Measurements from ENCODE around the gene ADRA2B. TPM values are rescaled to one million over a fixed set of nuclear protein-coding genes. Genes with fewer than 3 reads are reported as not detected.

The ADRA2B gene
- total and polyA plus RNA-seq, 12 donors = 0.95 to 12.9 (median 3.3) TPM

DNA sequence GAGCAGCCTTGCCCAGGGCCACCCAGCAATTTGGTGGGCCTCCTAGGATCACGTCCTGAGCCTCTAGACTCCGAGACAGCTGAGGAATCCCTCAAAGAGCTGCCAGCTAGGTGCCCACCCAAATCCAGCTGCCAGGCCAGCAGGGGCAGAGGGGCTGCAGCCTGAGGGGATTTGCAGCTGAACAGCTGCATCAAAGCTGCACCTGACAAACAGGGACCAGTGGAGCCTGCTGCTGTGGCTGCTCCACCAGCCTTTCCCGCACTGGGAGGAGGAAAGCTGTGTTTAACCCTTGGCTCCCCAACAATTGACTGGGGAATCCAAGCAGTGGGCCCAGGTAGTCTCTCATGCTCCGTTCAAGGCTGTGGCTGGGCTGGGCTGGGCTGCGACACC, 8.2 kb downstream of the ADRA2B start:
- no peaks in the 10 kb centered on the region for H3K36me3 ChIP-seq (replicated peaks in 1 of 2)
- H3K4me3 ChIP-seq = no peak overlapping the region
- intact Hi-C loops (cut with DNase I) = no loop called here
- no peaks in the 10 kb centered on the region for H3K4me1 ChIP-seq (replicated peaks in 1 of 2)
- peak overlapping the region in 2 of 5 donors; percentile 54 to 78 for H3K27ac ChIP-seq
- no peaks in the 10 kb centered on the region for H3K27me3 ChIP-seq
- WGBS, 4 donors = 31 to 50% (median 41%) methylated on average over 2 to 5 of the region's 5 CpGs; no CpG with 5 or more reads in 1 of the 4 donors
- peak in 1 of 7 donors; percentile 1 for DNase-seq
- no peak for TF ChIP-seq POLR2A (IDR thresholded peaks at IDR 0.05)
- TF ChIP-seq, protein P1, sequence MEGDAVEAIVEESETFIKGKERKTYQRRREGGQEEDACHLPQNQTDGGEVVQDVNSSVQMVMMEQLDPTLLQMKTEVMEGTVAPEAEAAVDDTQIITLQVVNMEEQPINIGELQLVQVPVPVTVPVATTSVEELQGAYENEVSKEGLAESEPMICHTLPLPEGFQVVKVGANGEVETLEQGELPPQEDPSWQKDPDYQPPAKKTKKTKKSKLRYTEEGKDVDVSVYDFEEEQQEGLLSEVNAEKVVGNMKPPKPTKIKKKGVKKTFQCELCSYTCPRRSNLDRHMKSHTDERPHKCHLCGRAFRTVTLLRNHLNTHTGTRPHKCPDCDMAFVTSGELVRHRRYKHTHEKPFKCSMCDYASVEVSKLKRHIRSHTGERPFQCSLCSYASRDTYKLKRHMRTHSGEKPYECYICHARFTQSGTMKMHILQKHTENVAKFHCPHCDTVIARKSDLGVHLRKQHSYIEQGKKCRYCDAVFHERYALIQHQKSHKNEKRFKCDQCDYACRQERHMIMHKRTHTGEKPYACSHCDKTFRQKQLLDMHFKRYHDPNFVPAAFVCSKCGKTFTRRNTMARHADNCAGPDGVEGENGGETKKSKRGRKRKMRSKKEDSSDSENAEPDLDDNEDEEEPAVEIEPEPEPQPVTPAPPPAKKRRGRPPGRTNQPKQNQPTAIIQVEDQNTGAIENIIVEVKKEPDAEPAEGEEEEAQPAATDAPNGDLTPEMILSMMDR (IDR thresholded peaks at IDR 0.05) = no peak
- peaks cover 0 to 2% (median 0%) of the 10 kb centered on the region in 3 donors for H3K9me3 ChIP-seq (replicated peaks in 1 of 3)

DNA sequence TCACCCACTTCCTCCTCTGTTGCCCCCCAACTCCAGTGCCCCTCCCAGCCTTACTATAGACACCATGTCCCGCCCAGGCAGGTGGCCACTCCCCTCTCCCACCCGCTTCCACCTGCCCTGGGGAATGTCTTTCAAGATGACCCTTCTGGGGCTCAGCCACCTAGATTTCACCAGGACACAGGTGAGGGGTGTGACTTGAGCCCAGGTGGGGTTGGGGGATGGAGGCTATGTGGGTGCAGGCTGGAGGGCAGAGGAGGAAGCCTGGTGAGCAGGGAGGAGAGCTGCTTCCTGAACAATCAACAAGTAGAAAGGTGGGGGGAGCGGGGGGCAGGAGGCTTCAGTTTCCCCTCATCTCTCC, 8.7 kb downstream of the ADRA2B start:
- Histone ChIP-seq H3K27ac (peak overlapping the region in 1 of 5 donors; percentile 17), H3K27me3 (no peaks in the 10 kb centered on the region), H3K4me3 (no peak overlapping the region), H3K9me3 (replicated peaks in 1 of 3) (peaks cover 0 to 2% (median 0%) of the 10 kb centered on the region in 3 donors), H3K4me1 (replicated peaks in 1 of 2) (no peaks in the 10 kb centered on the region), H3K36me3 (replicated peaks in 1 of 2) (no peaks in the 10 kb centered on the region)
- TF ChIP-seq POLR2A (IDR thresholded peaks at IDR 0.05) = no peak
- TF ChIP-seq, protein P1 (IDR thresholded peaks at IDR 0.05) = no peak
- intact Hi-C loops (cut with DNase I) = no loop called here
- peak in 1 of 7 donors; percentile 7 for DNase-seq
- WGBS, 4 donors = 77 to 88% (median 86%) methylated on average over 3 of the region's 3 CpGs

DNA sequence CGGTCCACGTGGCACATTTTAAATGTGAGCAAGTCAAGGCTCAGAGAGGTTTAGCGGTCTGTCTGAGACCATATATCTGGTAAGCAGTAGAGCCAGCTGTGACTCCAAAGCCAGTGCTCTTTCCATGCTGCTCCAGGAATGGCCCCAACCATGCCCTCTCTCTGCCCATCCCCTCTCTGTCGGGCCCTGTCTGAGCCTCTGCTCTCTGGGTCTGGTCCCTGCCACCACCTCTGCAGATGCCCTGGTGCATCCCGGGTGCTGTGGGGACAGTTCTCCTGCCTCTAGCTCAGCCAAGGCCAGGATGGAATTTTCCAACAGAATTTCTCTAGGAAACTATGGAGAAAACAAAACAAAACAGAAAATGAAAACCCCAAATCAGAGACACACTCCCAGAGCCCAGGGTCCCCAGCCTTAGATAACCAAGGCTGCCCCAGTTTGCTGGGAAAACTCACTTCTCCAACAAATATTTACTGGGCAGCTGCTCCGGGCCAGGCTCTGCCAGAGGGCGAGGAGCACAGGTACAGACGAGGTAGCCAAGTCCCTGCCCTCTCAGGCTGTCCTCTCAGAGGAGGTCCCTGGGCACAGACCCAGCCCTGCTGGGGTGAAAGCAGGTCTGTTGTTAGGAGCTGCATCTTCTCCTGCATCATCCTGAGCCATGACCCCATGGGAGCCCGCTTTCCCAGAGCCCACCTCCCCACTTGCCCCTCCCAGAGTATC, 9.2 kb downstream of the ADRA2B start:
- H3K9me3 ChIP-seq (replicated peaks in 1 of 3) = peaks cover 0 to 2% (median 0%) of the 10 kb centered on the region in 3 donors
- 71 to 81% (median 75%) methylated on average over 6 to 9 of the region's 9 CpGs for WGBS, 4 donors
- intact Hi-C loops (cut with DNase I) = no loop called here
- H3K4me3 ChIP-seq = no peak overlapping the region
- H3K36me3 ChIP-seq (replicated peaks in 1 of 2) = no peaks in the 10 kb centered on the region
- H3K27ac ChIP-seq = peak overlapping the region in 1 of 5 donors; percentile 17
- TF ChIP-seq, protein P1 (IDR thresholded peaks at IDR 0.05) = no peak
- no peak for TF ChIP-seq POLR2A (IDR thresholded peaks at IDR 0.05)
- peak in 1 of 7 donors; percentile 3 for DNase-seq
- H3K4me1 ChIP-seq (replicated peaks in 1 of 2) = no peaks in the 10 kb centered on the region
- no peaks in the 10 kb centered on the region for H3K27me3 ChIP-seq

DNA sequence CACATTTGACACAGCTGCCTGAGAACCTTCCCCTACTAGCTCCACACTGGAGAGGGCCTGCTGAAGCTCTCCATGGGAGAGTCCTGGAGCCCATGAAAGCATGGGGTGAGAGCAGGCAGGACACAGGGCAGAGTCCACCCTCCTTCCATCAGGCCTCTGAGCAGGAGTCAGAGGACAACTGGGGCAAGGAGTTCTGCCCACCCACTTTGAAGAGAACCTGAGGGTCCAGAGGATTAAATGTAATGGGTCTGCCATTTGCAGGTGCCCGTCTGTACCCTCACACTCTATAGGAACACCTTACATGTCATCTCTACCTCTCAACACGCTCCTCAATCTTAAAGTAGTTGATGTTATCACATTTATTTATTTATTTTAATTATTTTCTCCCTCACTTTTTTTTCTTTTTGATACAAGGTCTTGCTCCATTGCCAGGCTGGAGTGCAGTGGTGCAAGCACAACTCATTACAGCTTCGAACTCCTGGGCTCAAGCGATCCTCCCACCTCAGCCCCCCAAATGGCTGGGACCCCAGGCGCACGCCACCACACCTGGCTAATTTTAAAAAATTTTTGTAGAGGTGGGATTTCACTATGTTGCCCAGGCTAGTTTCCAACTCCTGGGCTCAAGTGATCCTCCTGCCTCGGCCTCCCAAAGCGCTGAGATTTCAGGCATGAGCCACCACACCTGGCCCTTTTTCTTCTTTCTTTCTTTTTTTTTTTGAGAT, 10.2 kb downstream of the ADRA2B start:
- TF ChIP-seq, protein P1 (IDR thresholded peaks at IDR 0.05) = no peak
- no peak for TF ChIP-seq POLR2A (IDR thresholded peaks at IDR 0.05)
- Histone ChIP-seq H3K36me3 (replicated peaks in 1 of 2) (no peaks in the 10 kb centered on the region), H3K4me1 (replicated peaks in 1 of 2) (no peaks in the 10 kb centered on the region), H3K4me3 (no peak overlapping the region), H3K27me3 (no peaks in the 10 kb centered on the region), H3K9me3 (replicated peaks in 1 of 3) (peaks cover 0 to 2% (median 0%) of the 10 kb centered on the region in 3 donors), H3K27ac (no peak overlapping the region)
- WGBS, 4 donors = 92 to 99% (median 95%) methylated on average over 8 of the region's 8 CpGs
- intact Hi-C loops (cut with DNase I) = no loop called here
- DNase-seq = peak in 1 of 7 donors; percentile 3
